ENCODE data around the gene ETV7. TPM values are rescaled to one million over a fixed set of nuclear protein-coding genes. Genes with fewer than 3 reads are reported as not detected.

Gene ETV7
- total RNA-seq, 1 experiment from 2014 or later = 0.58 TPM

GRCh38 chr6:36426622-36427021 lies 39.2 kb upstream of the ETV7 start:
- H3K9me3 ChIP-seq (ENCODE audit: low read depth, low read length, poor library complexity, severe bottlenecking) = no peaks in the 10 kb centered on the region
- H3K27ac ChIP-seq (ENCODE audit: low read depth, low read length, poor library complexity, severe bottlenecking) = no peak overlapping the region
- peaks cover 9% of the 10 kb centered on the region for H3K4me1 ChIP-seq (ENCODE audit: insufficient read depth, low read length, poor library complexity, severe bottlenecking)
- BruUV-seq (replicated peaks) = no TSS peak
- intact Hi-C loops (cut with micrococcal nuclease; ENCODE audit: unreplicated experiment) = loop anchor here (10.0 kb wide), 1 partner anchor 258 kb away; no protein-coding TSS in a partner anchor
- ChIA-PET CTCF (no interaction called here), POLR2A (ENCODE audit: low non-redundant PET) (no interaction called here)
- no peaks in the 10 kb centered on the region for H3K27me3 ChIP-seq (replicated peaks; ENCODE audit: insufficient read depth, low read depth, low read length, poor library complexity)
- H3K4me3 ChIP-seq (ENCODE audit: low read depth, low read length, poor library complexity, severe bottlenecking) = no peak overlapping the region
- no peaks in the 10 kb centered on the region for H3K36me3 ChIP-seq (ENCODE audit: insufficient read depth, low read length, poor library complexity, severe bottlenecking)
- DNase-seq (ENCODE audit: low spot score) = no peak
- TF ChIP-seq EZH2 (IDR thresholded peaks at IDR 0.05; ENCODE audit: borderline replicate concordance, low read depth, low read length, poor library complexity, severe bottlenecking) = no peak
- no peak for TF ChIP-seq CTCF (conservative IDR thresholded peaks at IDR 0.05; ENCODE audit: low read depth, low read length)

- peak; percentile 99 for DNase-seq (ENCODE audit: low spot score)
- Histone ChIP-seq H3K27me3 (replicated peaks; ENCODE audit: insufficient read depth, low read depth, low read length, poor library complexity) (no peaks in the 10 kb centered on the region), H3K4me3 (ENCODE audit: low read depth, low read length, poor library complexity, severe bottlenecking) (peak overlapping the region; percentile 42), H3K4me1 (ENCODE audit: insufficient read depth, low read length, poor library complexity, severe bottlenecking) (peaks cover 9% of the 10 kb centered on the region), H3K9me3 (ENCODE audit: low read depth, low read length, poor library complexity, severe bottlenecking) (no peaks in the 10 kb centered on the region), H3K27ac (ENCODE audit: low read depth, low read length, poor library complexity, severe bottlenecking) (peak overlapping the region; percentile 55), H3K36me3 (ENCODE audit: insufficient read depth, low read length, poor library complexity, severe bottlenecking) (no peaks in the 10 kb centered on the region)
- CTCF ChIA-PET = interaction anchor here (0.6 to 0.7 kb wide), 2 partner anchors 192 to 336 kb away, joined by 3 to 5 read pairs; no protein-coding TSS in a partner anchor
- POLR2A ChIA-PET (ENCODE audit: low non-redundant PET) = no interaction called here
- BruUV-seq (replicated peaks) = no TSS peak
- TF ChIP-seq EZH2 (IDR thresholded peaks at IDR 0.05; ENCODE audit: borderline replicate concordance, low read depth, low read length, poor library complexity, severe bottlenecking) (no peak), CTCF (conservative IDR thresholded peaks at IDR 0.05; ENCODE audit: low read depth, low read length) (peak; percentile 62)
- intact Hi-C loops (cut with micrococcal nuclease; ENCODE audit: unreplicated experiment) = loop anchor here (5.0 to 10.0 kb wide), 2 partner anchors 262 to 334 kb away; no protein-coding TSS in a partner anchor
Observed at GRCh38 chr6:36423101-36423824, 35.8 kb upstream of the ETV7 start.

DNA sequence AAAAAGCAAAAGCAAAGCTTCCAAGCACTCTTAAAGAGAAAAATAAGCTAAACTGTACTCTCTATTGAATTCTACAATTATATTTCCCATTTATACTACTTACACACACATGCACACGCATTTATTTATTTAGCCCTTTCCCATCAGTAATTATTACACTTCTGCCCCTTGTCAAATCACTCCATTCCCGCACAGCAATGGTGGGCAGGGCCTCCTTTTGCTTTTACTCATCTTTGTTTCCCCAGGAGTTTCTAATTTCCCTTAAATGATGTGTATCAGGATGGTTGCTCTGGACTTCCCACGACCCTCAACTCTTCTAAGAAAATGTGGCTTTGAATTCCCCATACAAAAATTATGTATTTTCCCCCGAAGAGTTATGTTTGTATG lies 35.2 kb upstream of the ETV7 start:
- TF ChIP-seq CTCF (conservative IDR thresholded peaks at IDR 0.05; ENCODE audit: low read depth, low read length) = no peak
- TF ChIP-seq EZH2 (IDR thresholded peaks at IDR 0.05; ENCODE audit: borderline replicate concordance, low read depth, low read length, poor library complexity, severe bottlenecking) = no peak
- intact Hi-C loops (cut with micrococcal nuclease; ENCODE audit: unreplicated experiment) = loop anchor here (5.0 to 10.0 kb wide), 2 partner anchors 262 to 335 kb away; no protein-coding TSS in a partner anchor
- Histone ChIP-seq H3K4me3 (ENCODE audit: low read depth, low read length, poor library complexity, severe bottlenecking) (peak overlapping the region; percentile 42), H3K9me3 (ENCODE audit: low read depth, low read length, poor library complexity, severe bottlenecking) (no peaks in the 10 kb centered on the region), H3K36me3 (ENCODE audit: insufficient read depth, low read length, poor library complexity, severe bottlenecking) (no peaks in the 10 kb centered on the region), H3K4me1 (ENCODE audit: insufficient read depth, low read length, poor library complexity, severe bottlenecking) (peaks cover 9% of the 10 kb centered on the region), H3K27me3 (replicated peaks; ENCODE audit: insufficient read depth, low read depth, low read length, poor library complexity) (no peaks in the 10 kb centered on the region), H3K27ac (ENCODE audit: low read depth, low read length, poor library complexity, severe bottlenecking) (peak overlapping the region; percentile 55)
- no peak for DNase-seq (ENCODE audit: low spot score)
- POLR2A ChIA-PET (ENCODE audit: low non-redundant PET) = no interaction called here
- no TSS peak for BruUV-seq (replicated peaks)
- CTCF ChIA-PET = no interaction called here

All from A673 (cell line).